Mucosa of stomach (tissue), 1 donor: ENCODE data around the gene MAP2K5.
A peak's percentile ranks its signal among the peaks of the same experiment; 100 is the strongest.

Experiments used
- H3K27me3 ChIP-seq: one replicate; pipeline ENCODE4 v1.7.0; 2013; ENCODE audit warnings: mild to moderate bottlenecking, low read length; ENCODE audit not compliant: control insufficient read depth, insufficient read depth
- H3K36me3 ChIP-seq: one replicate; pipeline ENCODE4 v1.7.0; 2013; ENCODE audit warnings: low read length; ENCODE audit not compliant: control insufficient read depth, insufficient read depth
- H3K4me1 ChIP-seq: one replicate; pipeline ENCODE4 v1.7.0; 2013; ENCODE audit warnings: mild to moderate bottlenecking, low read length; ENCODE audit not compliant: control insufficient read depth, insufficient read depth
- H3K4me3 ChIP-seq: one replicate; pipeline ENCODE4 v1.7.0; 2013; ENCODE audit warnings: low read length
- H3K9ac ChIP-seq: one replicate; pipeline ENCODE4 v1.7.0; 2013; ENCODE audit warnings: mild to moderate bottlenecking, low read length, moderate library complexity
- H3K9me3 ChIP-seq: one replicate; pipeline ENCODE4 v1.7.0; 2013; ENCODE audit warnings: mild to moderate bottlenecking, low read length, moderate library complexity; ENCODE audit not compliant: control insufficient read depth
- donor health status: Pancreatic carcinoma.

MAP2K5 gene

GRCh38 chr15:67528513-67528912 is 14.0 kb upstream of the MAP2K5 start:
- Histone ChIP-seq H3K27me3 (no peaks in the 10 kb centered on the region), H3K4me3 (no peak overlapping the region), H3K4me1 (no peaks in the 10 kb centered on the region), H3K9me3 (no peaks in the 10 kb centered on the region), H3K36me3 (peaks cover 6% of the 10 kb centered on the region), H3K9ac (no peak overlapping the region)

DNA sequence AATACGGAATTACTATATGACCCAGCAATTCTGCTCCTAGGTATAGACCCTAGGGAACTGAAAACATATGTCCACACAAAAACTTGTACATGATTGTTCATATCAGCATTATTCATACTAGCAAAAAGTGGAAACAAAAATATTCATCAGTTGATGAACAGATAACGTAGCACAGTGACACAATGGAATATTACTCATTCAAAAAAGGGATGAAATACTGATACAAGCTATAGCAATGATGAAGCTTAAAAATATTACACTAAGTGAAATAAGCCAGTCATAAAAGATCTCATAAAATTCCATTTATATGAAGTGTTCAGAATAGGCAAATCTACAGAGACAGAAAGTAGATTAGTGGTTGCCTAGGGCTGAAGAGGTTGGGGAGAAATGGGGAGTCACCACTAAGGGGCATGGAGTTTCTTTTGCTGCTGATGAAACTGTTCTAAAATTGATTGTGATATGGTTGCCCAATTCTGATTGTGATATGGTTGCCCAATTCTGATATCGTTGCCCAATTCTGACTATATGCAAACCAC is 11.1 kb upstream of the MAP2K5 start:
- Histone ChIP-seq H3K9ac (no peak overlapping the region), H3K36me3 (peaks cover 6% of the 10 kb centered on the region), H3K4me3 (no peak overlapping the region), H3K4me1 (no peaks in the 10 kb centered on the region), H3K27me3 (no peaks in the 10 kb centered on the region), H3K9me3 (no peaks in the 10 kb centered on the region)

DNA sequence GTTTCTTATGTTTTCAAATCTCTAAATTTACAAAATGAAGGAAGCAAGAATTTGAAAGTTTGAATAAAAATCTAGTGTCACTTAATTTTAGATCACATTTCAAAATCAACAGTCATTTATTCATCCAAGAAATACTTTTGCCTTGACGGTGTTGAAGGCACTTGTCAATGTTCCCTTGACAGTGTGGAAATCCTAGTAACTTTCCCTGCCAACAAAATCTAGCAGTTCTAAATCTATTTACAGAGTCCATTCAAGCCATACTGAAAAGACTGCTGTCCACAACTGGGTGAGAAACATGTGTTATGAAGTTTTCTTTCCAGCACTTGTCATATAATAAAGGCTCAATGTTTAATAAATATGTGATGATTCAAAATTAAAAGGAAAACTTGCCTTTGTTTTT is 8.6 kb upstream of the MAP2K5 start:
- no peaks in the 10 kb centered on the region for H3K9me3 ChIP-seq
- H3K36me3 ChIP-seq: no peaks in the 10 kb centered on the region
- no peaks in the 10 kb centered on the region for H3K4me1 ChIP-seq
- H3K4me3 ChIP-seq: no peak overlapping the region
- H3K27me3 ChIP-seq: no peaks in the 10 kb centered on the region
- H3K9ac ChIP-seq: no peak overlapping the region

- no peak overlapping the region for H3K9ac ChIP-seq
- H3K27me3 ChIP-seq: no peaks in the 10 kb centered on the region
- no peaks in the 10 kb centered on the region for H3K9me3 ChIP-seq
- H3K4me3 ChIP-seq: no peak overlapping the region
- no peaks in the 10 kb centered on the region for H3K4me1 ChIP-seq
- H3K36me3 ChIP-seq: no peaks in the 10 kb centered on the region
Observed at GRCh38 chr15:67534360-67534759, 8.1 kb upstream of the MAP2K5 start.

DNA sequence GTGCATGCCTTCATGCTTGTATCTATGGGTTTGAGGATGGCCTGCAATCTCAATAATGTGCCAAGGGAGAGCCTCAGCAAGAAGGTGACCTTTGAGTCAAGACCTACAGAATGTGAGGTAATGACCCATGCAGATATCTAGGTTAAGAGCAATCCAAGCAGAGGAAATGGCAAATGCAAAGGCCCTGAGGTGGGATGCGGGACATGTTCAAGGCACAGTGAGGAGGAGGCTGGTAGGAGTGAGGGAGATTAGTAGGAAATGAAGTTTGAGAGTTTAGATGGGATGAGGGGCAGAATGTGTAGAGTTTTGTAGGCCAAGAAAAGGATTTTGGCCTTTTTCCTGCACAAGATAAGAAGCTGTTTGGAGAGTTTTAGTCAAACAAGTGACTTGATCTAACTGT is 4.7 kb upstream of the MAP2K5 start:
- Histone ChIP-seq H3K4me3 (no peak overlapping the region), H3K36me3 (no peaks in the 10 kb centered on the region), H3K9me3 (no peaks in the 10 kb centered on the region)

GRCh38 chr15:67543348-67543718 is 830 bp downstream of the MAP2K5 start:
- Histone ChIP-seq H3K9ac (peak overlapping the region; percentile 93), H3K36me3 (no peaks in the 10 kb centered on the region), H3K4me1 (peaks cover 12% of the 10 kb centered on the region), H3K4me3 (peak overlapping the region; percentile 88), H3K9me3 (no peaks in the 10 kb centered on the region), H3K27me3 (no peaks in the 10 kb centered on the region)

More for the DNA sequence above, 4.7 kb upstream of the MAP2K5 start:
- Histone ChIP-seq H3K4me1 (no peaks in the 10 kb centered on the region), H3K27me3 (no peaks in the 10 kb centered on the region), H3K9ac (no peak overlapping the region)

- peaks cover 12% of the 10 kb centered on the region for H3K4me1 ChIP-seq
- H3K27me3 ChIP-seq: no peaks in the 10 kb centered on the region
- H3K9me3 ChIP-seq: no peaks in the 10 kb centered on the region
- no peak overlapping the region for H3K9ac ChIP-seq
- H3K36me3 ChIP-seq: no peaks in the 10 kb centered on the region
- no peak overlapping the region for H3K4me3 ChIP-seq
Observed at GRCh38 chr15:67544475-67544874, 2.0 kb downstream of the MAP2K5 start.

GRCh38 chr15:67545864-67546263 is 3.4 kb downstream of the MAP2K5 start:
- no peak overlapping the region for H3K4me3 ChIP-seq
- H3K27me3 ChIP-seq: no peaks in the 10 kb centered on the region
- H3K36me3 ChIP-seq: peaks cover 3% of the 10 kb centered on the region
- no peaks in the 10 kb centered on the region for H3K9me3 ChIP-seq
- H3K9ac ChIP-seq: no peak overlapping the region
- H3K4me1 ChIP-seq: peaks cover 12% of the 10 kb centered on the region

DNA sequence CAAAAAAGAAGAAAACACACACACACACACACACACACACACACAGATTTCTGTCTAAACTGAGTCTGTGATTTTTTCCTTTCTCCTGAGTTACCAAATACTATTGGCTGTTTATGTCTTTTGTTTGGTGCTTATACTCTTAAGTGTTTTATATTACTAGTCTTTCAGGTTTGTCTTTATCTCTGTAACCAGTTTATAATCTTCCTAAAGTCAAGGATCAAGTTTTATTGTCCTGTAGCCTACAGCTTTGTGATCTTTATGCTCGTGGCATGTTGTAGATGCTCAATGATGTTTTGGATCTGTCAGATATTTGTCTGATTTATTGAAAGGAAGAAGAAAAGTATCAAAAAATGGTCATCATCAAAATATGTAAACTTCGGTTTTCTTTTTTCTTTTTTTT is 4.6 kb downstream of the MAP2K5 start:
- H3K27me3 ChIP-seq: no peaks in the 10 kb centered on the region
- peaks cover 12% of the 10 kb centered on the region for H3K4me1 ChIP-seq
- H3K4me3 ChIP-seq: no peak overlapping the region
- peaks cover 8% of the 10 kb centered on the region for H3K36me3 ChIP-seq
- H3K9ac ChIP-seq: no peak overlapping the region
- H3K9me3 ChIP-seq: no peaks in the 10 kb centered on the region

DNA sequence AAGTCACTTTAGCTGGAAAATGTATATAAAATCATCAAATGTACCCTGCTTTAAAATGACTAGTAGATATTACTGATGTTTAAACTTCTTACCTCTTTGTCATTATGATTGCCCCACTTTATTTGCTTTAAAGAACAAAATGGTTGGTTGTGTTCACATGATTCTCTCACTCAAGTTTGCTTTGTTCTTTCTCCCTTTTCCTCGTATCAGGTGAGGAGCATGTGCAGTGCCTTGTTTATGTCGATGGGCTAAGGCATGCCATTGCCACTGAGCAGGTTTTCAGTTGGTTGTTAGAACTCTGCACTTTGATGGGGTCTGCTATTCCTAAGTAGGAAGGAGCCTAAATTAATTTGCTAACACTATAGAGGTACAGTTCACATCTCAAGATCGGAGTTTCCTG is 5.3 kb downstream of the MAP2K5 start:
- Histone ChIP-seq H3K9ac (no peak overlapping the region), H3K36me3 (peaks cover 8% of the 10 kb centered on the region), H3K9me3 (no peaks in the 10 kb centered on the region), H3K27me3 (no peaks in the 10 kb centered on the region), H3K4me3 (no peak overlapping the region), H3K4me1 (peaks cover 12% of the 10 kb centered on the region)

DNA sequence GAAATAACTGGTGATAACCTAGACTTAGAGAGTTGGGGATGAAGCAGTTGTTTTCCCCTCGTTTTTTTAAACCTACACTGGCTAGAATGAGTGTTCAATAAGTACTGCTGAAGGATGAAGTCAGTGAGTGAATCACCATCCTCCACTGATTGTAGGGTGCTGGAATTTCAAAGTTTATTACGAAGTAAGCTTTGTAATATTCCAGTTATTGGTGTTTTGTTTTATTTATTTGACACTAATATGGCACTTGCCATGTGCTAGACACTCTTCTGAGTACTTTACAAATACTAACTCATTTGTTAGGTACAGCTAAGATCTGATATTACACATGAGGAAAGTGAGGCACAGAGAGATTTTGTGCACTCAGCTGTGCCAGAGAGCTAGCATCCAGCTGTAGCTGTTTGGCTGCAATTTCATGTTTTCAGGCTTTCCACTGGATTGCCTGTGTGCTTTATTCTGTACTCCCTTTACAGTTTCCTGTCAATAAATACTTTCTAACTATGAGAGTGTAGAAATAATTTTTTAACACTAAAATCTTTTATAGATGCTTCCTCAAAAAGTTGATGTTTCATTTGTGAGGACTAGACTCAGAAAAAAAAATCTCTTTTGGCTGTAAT is 5.8 kb downstream of the MAP2K5 start:
- H3K4me1 ChIP-seq: peaks cover 7% of the 10 kb centered on the region
- H3K9ac ChIP-seq: no peak overlapping the region
- H3K27me3 ChIP-seq: no peaks in the 10 kb centered on the region
- peaks cover 8% of the 10 kb centered on the region for H3K36me3 ChIP-seq
- H3K9me3 ChIP-seq: no peaks in the 10 kb centered on the region
- no peak overlapping the region for H3K4me3 ChIP-seq

- Histone ChIP-seq H3K9me3 (no peaks in the 10 kb centered on the region), H3K4me1 (peaks cover under 1% of the 10 kb centered on the region), H3K4me3 (no peak overlapping the region), H3K9ac (no peak overlapping the region), H3K36me3 (peaks cover 8% of the 10 kb centered on the region), H3K27me3 (no peaks in the 10 kb centered on the region)
Observed at GRCh38 chr15:67548862-67549651, 6.6 kb downstream of the MAP2K5 start.
